HL-60 (cell line): Measurements from ENCODE around the gene RTN4RL1.
A peak's percentile ranks its signal among the peaks of the same experiment; 100 is the strongest.

Source experiments
- DNase-seq, 2 experiments: peaks; one replicate each; pipeline ENCODE4 v3.0.0-alpha.2; 2010 to 2020; ENCODE audit warnings: low read depth in 1 of 2, low spot score in 1 of 2
- H3K27ac ChIP-seq: fragments of 250-450 bp; sonication (Bioruptor Pico); replicated peaks from 2 replicates; pipeline ENCODE4 v1.5.1; 2020; ENCODE audit warnings: mild to moderate bottlenecking, moderate library complexity
- H3K27me3 ChIP-seq: fragments of 250-450 bp; sonication (Bioruptor Pico); 2 replicates; pipeline ENCODE4 v1.5.1; 2021; ENCODE audit warnings: mild to moderate bottlenecking, moderate library complexity; ENCODE audit not compliant: insufficient read depth, poor library complexity, severe bottlenecking
- H3K4me3 ChIP-seq: replicated peaks from 2 replicates; pipeline ENCODE4 v1.5.1; 2011; ENCODE audit warnings: mild to moderate bottlenecking, control low read depth, low read length; ENCODE audit not compliant: insufficient read depth
- GABPA ChIP-seq: IDR thresholded peaks from 2 replicates; pipeline ENCODE4 v1.6.1; 2012; ENCODE audit warnings: low read depth
- POLR2AphosphoS5 ChIP-seq: IDR thresholded peaks from 2 replicates; pipeline ENCODE4 v1.6.1; 2012; ENCODE audit warnings: low read depth
- SPI1 ChIP-seq: IDR thresholded peaks from 2 replicates; pipeline ENCODE4 v1.6.1; 2012; ENCODE audit warnings: low read depth, mild to moderate bottlenecking, borderline replicate concordance
- TF ChIP-seq, protein P1 (sequence below): IDR thresholded peaks from 2 replicates; pipeline ENCODE4 v1.6.1; 2012; ENCODE audit warnings: low read depth; ENCODE audit not compliant: insufficient replicate concordance
- TF ChIP-seq, protein P2 (sequence below): IDR thresholded peaks from one replicate; pipeline ENCODE4 v1.5.1; 2011; ENCODE audit warnings: low read length, control low read depth, inconsistent platforms; ENCODE audit not compliant: insufficient read depth

Gene RTN4RL1

DNA sequence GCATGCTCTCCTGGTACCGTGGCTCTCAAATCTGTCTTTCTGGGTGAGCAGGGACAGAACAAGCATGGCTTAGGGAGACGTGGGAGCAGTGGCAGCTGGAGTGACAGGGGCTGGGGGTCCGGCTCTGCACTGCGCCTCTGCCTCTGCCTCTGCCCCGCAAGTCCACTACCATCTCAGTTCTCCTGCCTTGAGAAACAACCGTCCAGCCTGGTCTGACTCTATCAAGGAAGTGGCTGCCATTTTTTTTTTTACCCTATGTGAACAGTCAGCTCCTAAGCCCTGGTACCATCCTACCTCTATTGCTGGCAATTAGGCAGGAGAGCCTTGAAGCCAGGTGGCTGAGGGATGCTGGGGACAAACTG lies 45.9 kb upstream of the RTN4RL1 start:
- H3K4me3 ChIP-seq, result no peak overlapping the region
- no peaks in the 10 kb centered on the region for H3K27me3 ChIP-seq
- no peak for DNase-seq
- TF ChIP-seq, protein P1, sequence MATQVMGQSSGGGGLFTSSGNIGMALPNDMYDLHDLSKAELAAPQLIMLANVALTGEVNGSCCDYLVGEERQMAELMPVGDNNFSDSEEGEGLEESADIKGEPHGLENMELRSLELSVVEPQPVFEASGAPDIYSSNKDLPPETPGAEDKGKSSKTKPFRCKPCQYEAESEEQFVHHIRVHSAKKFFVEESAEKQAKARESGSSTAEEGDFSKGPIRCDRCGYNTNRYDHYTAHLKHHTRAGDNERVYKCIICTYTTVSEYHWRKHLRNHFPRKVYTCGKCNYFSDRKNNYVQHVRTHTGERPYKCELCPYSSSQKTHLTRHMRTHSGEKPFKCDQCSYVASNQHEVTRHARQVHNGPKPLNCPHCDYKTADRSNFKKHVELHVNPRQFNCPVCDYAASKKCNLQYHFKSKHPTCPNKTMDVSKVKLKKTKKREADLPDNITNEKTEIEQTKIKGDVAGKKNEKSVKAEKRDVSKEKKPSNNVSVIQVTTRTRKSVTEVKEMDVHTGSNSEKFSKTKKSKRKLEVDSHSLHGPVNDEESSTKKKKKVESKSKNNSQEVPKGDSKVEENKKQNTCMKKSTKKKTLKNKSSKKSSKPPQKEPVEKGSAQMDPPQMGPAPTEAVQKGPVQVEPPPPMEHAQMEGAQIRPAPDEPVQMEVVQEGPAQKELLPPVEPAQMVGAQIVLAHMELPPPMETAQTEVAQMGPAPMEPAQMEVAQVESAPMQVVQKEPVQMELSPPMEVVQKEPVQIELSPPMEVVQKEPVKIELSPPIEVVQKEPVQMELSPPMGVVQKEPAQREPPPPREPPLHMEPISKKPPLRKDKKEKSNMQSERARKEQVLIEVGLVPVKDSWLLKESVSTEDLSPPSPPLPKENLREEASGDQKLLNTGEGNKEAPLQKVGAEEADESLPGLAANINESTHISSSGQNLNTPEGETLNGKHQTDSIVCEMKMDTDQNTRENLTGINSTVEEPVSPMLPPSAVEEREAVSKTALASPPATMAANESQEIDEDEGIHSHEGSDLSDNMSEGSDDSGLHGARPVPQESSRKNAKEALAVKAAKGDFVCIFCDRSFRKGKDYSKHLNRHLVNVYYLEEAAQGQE, result no peak
- TF ChIP-seq POLR2AphosphoS5 (no peak), GABPA (no peak), SPI1 (no peak)
- TF ChIP-seq, protein P2, sequence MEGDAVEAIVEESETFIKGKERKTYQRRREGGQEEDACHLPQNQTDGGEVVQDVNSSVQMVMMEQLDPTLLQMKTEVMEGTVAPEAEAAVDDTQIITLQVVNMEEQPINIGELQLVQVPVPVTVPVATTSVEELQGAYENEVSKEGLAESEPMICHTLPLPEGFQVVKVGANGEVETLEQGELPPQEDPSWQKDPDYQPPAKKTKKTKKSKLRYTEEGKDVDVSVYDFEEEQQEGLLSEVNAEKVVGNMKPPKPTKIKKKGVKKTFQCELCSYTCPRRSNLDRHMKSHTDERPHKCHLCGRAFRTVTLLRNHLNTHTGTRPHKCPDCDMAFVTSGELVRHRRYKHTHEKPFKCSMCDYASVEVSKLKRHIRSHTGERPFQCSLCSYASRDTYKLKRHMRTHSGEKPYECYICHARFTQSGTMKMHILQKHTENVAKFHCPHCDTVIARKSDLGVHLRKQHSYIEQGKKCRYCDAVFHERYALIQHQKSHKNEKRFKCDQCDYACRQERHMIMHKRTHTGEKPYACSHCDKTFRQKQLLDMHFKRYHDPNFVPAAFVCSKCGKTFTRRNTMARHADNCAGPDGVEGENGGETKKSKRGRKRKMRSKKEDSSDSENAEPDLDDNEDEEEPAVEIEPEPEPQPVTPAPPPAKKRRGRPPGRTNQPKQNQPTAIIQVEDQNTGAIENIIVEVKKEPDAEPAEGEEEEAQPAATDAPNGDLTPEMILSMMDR, result no peak
- H3K27ac ChIP-seq, result peak overlapping the region; percentile 71

DNA sequence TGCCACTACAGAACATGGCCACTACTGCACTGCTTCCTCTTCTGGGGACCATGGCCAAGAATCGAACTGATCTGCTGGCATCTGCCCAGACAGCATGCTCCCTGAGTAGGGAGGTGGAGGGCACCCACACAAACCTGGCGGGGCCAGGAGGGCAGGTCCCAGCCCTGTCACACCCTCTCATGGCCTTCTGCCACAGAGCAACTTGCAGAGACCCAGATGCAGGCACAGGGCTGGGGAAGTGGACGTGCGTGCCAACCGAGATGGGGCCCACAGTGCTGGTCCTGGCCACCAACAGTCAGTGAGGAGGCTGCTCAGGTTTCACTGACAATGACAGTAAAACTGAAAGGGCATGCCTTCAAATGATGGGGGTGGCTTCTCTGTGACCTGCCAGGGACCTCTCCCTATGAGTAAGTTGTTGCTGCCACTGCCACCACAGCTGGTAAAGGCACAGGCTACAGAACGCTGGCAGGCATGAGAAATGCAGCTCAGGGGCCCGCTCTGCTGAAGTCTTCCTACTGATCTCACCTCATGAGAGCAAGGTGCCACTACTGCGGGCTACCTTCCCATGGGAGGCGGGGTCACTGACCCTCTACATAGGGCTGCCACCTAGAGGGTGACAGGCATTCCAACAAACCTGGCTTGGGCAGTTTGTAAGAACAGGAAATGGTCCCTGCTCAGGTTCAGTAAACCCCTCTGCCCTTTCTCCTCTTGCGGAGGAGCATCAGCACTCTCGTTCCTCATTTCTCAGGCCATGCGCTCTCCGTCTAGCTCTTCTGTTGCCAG lies 45.3 kb upstream of the RTN4RL1 start:
- TF ChIP-seq GABPA, result no peak
- 0 out of 2 replicates have a peak, but pooled peaks have one; percentile 2 for TF ChIP-seq SPI1
- peak overlapping the region; percentile 71 for H3K27ac ChIP-seq
- peak in 1 of 2 experiments; percentile 60 for DNase-seq
- no peaks in the 10 kb centered on the region for H3K27me3 ChIP-seq
- no peak overlapping the region for H3K4me3 ChIP-seq

DNA sequence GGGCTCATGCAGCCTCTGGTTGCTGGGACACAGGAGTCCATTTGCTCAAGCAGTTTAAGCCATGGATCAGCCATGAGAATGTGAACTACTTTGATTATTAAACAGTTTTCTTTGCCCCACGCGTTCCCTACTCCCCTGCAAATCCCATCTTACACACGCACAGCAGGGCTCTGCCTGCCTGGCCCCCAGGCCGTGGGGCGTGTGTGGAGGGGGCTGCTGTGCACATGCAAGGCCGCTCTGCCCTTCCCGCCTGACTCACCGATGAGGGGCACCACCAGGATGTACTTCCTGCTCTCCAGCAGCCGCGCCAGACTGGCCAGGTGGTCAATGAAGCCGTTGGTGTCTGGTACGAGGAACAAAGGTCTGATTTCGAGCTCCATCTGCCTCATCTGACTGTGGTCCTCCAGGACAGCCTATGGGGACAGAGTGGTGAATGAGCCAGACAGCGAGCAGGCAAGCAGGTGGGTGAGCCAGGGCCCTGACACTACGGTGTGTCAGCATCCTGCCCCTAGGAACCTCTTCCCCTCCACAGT lies 43.5 kb upstream of the RTN4RL1 start:
- no peak overlapping the region for H3K27ac ChIP-seq
- no peak for DNase-seq
- H3K4me3 ChIP-seq, result no peak overlapping the region

More for the DNA sequence above, 43.5 kb upstream of the RTN4RL1 start:
- no peaks in the 10 kb centered on the region for H3K27me3 ChIP-seq
- TF ChIP-seq, protein P2, result no peak
- TF ChIP-seq, protein P1, result no peak
- no peak for TF ChIP-seq POLR2AphosphoS5
- no peak for TF ChIP-seq SPI1
- TF ChIP-seq GABPA, result no peak
